ENCODE measurements around the gene BLOC1S6.

BLOC1S6 gene

DNA sequence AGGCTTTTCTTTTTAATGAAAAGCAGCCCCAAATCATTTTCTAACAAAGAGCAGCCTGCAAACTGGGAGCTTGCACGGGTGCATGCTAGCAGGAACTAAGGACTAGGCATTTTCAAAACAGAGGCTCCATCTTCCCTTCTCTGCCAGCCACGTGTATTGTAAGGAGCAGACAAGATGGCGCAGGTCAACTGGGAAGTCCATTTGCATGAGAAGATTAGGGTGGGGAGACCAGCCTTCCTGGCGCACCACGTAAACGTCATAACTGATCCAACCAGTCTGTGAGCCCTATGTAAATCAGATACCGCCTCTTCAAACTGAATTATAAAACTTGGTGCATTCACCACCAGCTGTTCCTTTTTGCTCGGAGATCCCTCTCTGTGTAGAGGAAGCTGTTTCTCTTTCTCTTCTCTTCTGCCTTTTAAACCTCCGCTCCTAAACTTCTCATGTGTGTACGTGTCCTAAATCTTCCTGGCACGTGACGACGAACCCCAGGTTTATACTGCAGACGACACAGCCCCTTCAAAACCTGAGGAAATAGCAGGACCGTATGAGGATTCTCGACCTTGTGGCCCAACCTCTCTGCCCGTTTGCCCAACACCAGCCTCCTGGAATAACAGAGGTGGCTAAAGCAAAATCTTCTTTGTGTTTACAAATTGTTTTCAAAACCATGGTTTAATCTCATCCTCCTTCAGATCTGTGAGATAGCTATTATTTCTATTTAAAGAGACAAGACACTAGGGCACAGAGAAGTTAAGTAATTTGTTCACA lies 38.2 kb upstream of the BLOC1S6 start:
- DNase-seq (ENCODE audit: low read depth) = no peak
- H3K4me3 ChIP-seq (ENCODE audit: low read length) = no peak overlapping the region
- TF ChIP-seq, protein P1, sequence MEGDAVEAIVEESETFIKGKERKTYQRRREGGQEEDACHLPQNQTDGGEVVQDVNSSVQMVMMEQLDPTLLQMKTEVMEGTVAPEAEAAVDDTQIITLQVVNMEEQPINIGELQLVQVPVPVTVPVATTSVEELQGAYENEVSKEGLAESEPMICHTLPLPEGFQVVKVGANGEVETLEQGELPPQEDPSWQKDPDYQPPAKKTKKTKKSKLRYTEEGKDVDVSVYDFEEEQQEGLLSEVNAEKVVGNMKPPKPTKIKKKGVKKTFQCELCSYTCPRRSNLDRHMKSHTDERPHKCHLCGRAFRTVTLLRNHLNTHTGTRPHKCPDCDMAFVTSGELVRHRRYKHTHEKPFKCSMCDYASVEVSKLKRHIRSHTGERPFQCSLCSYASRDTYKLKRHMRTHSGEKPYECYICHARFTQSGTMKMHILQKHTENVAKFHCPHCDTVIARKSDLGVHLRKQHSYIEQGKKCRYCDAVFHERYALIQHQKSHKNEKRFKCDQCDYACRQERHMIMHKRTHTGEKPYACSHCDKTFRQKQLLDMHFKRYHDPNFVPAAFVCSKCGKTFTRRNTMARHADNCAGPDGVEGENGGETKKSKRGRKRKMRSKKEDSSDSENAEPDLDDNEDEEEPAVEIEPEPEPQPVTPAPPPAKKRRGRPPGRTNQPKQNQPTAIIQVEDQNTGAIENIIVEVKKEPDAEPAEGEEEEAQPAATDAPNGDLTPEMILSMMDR (conservative IDR thresholded peaks at IDR 0.05; ENCODE audit: low read depth, low read length) = no peak

DNA sequence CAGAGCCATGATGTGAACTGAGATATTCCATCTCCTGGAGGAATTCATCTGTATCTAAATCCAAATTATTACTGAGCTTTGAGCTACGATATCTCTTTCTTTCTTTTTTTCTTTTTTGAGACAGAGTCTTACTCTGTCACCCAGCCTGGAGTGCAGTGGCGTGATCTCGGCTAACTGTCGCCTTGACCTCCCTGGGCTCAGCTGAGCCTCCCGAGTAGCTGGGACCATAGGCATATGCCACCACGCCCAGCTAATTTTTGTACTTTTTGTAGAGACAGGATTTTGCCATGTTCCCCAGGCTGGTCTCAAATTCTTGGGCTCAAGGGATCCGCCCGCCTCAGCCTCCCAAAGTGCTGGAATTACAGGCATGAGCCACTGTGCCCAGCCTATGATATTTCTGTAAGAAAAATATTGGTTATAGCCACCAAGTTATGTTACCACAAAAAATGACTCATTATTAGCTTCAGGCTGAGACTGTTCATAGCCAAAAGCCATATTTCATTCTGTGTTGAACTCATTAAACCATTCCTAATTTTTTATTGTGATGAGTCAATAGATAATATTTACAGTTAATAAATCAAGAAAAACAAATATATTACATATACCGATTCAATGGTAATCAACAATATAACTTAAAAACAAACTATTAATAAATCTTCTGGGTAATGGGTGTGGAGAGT lies 37.5 kb upstream of the BLOC1S6 start:
- no peak for DNase-seq (ENCODE audit: low read depth)
- TF ChIP-seq, protein P1 (conservative IDR thresholded peaks at IDR 0.05; ENCODE audit: low read depth, low read length) = no peak
- H3K4me3 ChIP-seq (ENCODE audit: low read length) = no peak overlapping the region

DNA sequence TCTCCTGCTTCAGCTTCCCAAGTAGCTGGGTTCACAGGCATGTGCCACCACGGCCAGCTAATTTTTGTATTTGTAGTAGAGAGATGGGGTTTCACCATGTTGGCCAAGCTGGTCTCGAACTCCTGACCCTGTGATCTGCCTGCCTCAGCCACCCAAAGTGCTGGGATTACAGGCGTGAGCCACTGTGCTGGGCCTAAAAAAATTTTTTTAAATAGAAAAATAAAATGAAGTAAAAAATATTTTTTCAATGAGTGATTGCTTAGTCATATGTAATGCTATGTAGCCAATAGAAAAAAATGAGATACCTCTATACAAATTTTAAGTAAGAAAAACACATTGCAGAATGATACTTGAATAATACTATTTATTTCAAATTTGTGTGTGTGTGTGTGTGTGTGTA lies 36.7 kb upstream of the BLOC1S6 start:
- no peak overlapping the region for H3K4me3 ChIP-seq (ENCODE audit: low read length)
- TF ChIP-seq, protein P1 (conservative IDR thresholded peaks at IDR 0.05; ENCODE audit: low read depth, low read length) = no peak
- no peak for DNase-seq (ENCODE audit: low read depth)

DNA sequence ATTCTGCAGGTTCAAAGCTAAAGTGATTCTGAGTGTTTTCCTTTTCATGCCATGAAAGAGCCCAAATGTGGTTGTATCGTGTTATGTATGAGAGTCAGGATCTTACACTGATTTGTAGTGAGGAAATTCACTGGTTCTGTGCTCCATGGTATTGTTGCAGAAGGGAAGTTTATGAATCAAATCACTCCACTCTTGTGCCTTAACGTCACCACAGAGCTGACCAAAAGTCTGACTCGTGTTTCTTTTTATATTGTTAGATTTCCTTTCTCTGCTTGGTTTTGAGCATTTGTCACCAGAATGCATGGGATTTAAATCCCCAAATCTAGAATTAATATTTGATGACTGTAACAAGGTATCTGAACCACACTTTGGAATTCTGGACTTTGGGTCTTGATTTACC lies 35.5 kb upstream of the BLOC1S6 start:
- no peak overlapping the region for H3K4me3 ChIP-seq (ENCODE audit: low read length)
- DNase-seq (ENCODE audit: low read depth) = no peak
- TF ChIP-seq, protein P1 (conservative IDR thresholded peaks at IDR 0.05; ENCODE audit: low read depth, low read length) = no peak

DNA sequence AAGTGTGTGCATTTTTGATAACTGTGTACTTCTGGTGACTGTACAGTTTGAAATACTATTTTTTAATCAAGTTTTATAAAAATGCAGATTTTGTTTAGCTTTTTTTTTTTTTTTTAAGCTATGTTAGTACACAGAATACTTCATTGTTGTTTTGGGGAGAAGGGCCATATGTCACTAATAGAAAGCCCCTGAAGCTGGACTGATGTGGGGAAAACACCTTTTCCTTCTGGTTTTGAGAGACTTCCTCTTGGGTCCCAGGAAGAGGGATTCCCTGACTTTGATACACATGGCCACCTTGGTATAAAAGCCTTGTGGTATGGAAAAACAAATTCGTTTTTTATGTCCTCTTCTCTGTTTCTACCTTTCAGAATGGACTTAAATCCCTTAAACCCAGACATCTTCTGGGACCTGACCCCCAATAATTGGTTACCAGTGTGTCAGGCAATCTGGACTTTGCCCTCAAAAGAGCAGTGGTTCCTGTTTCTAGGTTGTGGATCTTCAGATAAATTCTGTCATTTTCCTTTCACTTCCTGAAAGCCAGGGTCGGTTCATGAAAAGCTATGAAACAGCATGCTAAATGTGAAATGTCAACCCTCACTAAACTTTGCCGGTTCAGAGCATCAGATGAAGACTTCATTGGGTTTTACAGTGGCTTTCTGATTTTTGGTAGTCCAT lies 31.1 kb upstream of the BLOC1S6 start:
- TF ChIP-seq, protein P1 (conservative IDR thresholded peaks at IDR 0.05; ENCODE audit: low read depth, low read length) = no peak
- DNase-seq (ENCODE audit: low read depth) = no peak
- H3K4me3 ChIP-seq (ENCODE audit: low read length) = no peak overlapping the region

DNA sequence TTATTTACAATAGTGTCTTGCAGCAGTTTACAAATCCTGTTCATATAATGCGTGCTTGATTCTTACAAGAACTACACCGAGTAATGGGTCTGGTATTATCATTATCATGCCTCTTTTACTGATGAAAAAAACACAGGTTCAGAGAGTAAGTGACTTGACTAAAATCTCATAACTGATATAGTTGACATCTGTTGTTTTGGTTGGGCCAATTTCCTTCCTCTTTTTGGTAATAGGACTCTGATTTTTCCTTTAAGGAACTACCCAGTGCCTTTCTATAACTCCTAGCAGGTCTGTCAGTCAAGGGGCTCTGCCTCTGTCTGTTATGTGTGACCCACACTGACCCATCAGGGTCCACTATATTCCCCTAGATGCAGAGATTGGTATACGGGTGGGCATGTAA lies 14.6 kb upstream of the BLOC1S6 start:
- TF ChIP-seq, protein P1 (conservative IDR thresholded peaks at IDR 0.05; ENCODE audit: low read depth, low read length) = no peak
- DNase-seq (ENCODE audit: low read depth) = no peak
- no peak overlapping the region for H3K4me3 ChIP-seq (ENCODE audit: low read length)

All from retinal pigment epithelial cell (primary cell).